A549 (cell line): ENCODE measurements around the gene KRT23. TPM values are rescaled to one million over a fixed set of nuclear protein-coding genes. Genes with fewer than 3 reads are reported as not detected.

ENCODE experiments used
- ATAC-seq, 2 experiments: fragments of 200-7000 bp in 1 of 2; fragments of >200 bp in 1 of 2; cut with Nextera tagmentation in 1 of 2; cut with Tn5 transposase in 1 of 2; 3 replicates each; pipeline versions ENCODE4 v1.8.0 to v1.9.1; 2018 to 2020; ENCODE audit warnings: mild to moderate bottlenecking in 1 of 2, moderate library complexity in 1 of 2
- CTCF ChIA-PET: fragments of 300-600 bp; sonication (Branson Sonifier 250); formaldehyde crosslinking; extraction: SDS; loops from one replicate; lab custom pipeline; 2021; ENCODE audit warnings: antibody characterized with exemption, inconsistent platforms; lab: Yijun Ruan, JAX
- POLR2A ChIA-PET: fragments of 350-600 bp; formaldehyde crosslinking; extraction: SDS; loops from one replicate; lab custom pipeline; 2021; ENCODE audit warnings: antibody characterized with exemption, inconsistent platforms; lab: Yijun Ruan, JAX
- DNase-seq, 2 experiments: peaks; one replicate each; pipeline versions ENCODE4 v3.0.0 to v3.0.0-alpha.2; 2011 to 2016; ENCODE audit warnings: low read depth in 1 of 2, low spot score in 1 of 2
- FAIRE-seq: peaks from 2 replicates; lab custom pipeline; 2011; peaks lifted over from hg19 to GRCh38; lab: Jason Lieb, UNC
- H3K27ac ChIP-seq, 2 experiments: fragments of >200 bp; sonication (Bioruptor Twin); formaldehyde crosslinking; 3 replicates each; pipeline ENCODE4 v1.5.1; 2016 to 2017
- H3K4me1 ChIP-seq: fragments of >200 bp; sonication (Bioruptor Twin); formaldehyde crosslinking; 3 replicates; pipeline ENCODE4 v1.6.1; 2016
- H3K4me2 ChIP-seq: fragments of >200 bp; sonication (Bioruptor Twin); formaldehyde crosslinking; 3 replicates; pipeline ENCODE4 v1.6.1; 2016
- H3K4me3 ChIP-seq: fragments of >200 bp; sonication (Bioruptor Twin); formaldehyde crosslinking; 3 replicates; pipeline ENCODE4 v1.5.1; 2016
- H3K9me3 ChIP-seq: fragments of >200 bp; sonication (Bioruptor Twin); formaldehyde crosslinking; 3 replicates; pipeline ENCODE4 v1.6.1; 2016
- BHLHE40 ChIP-seq: IDR thresholded peaks from 2 replicates; pipeline ENCODE4 v1.6.1; 2012; ENCODE audit warnings: low read depth, low read length, inconsistent platforms
- EHF ChIP-seq: fragments of 250-450 bp; sonication (Bioruptor Pico); IDR thresholded peaks from 2 replicates; pipeline ENCODE4 v1.5.0; 2020; ENCODE audit warnings: mild to moderate bottlenecking
- EHMT2 ChIP-seq: fragments of 200-600 bp; sonication (generic); IDR thresholded peaks from 2 replicates; pipeline ENCODE4 v1.6.1; 2016; ENCODE audit warnings: antibody characterized with exemption, low read depth, mild to moderate bottlenecking, moderate library complexity
- FOXS1 ChIP-seq: fragments of 250-450 bp; sonication (Bioruptor Pico); IDR thresholded peaks from 2 replicates; pipeline ENCODE4 v1.5.0; 2020; ENCODE audit warnings: mild to moderate bottlenecking, moderate library complexity
- HEYL ChIP-seq: fragments of 250-450 bp; sonication (Bioruptor Pico); IDR thresholded peaks from 2 replicates; pipeline ENCODE4 v1.8.0; 2021; ENCODE audit warnings: mild to moderate bottlenecking, moderate library complexity
- JUN ChIP-seq, 2 experiments: fragments of >200 bp; sonication (Bioruptor Twin); formaldehyde crosslinking; IDR thresholded peaks; 2 replicates in 1 of 2; 3 replicates in 1 of 2; pipeline ENCODE4 v1.6.1; 2016 to 2017
- JUNB ChIP-seq: fragments of >200 bp; sonication (Bioruptor Twin); formaldehyde crosslinking; IDR thresholded peaks from 2 replicates; pipeline ENCODE4 v1.6.1; 2016
- KDM5A ChIP-seq: fragments of 200-600 bp; sonication (generic); IDR thresholded peaks from 2 replicates; pipeline ENCODE4 v1.6.1; 2016; ENCODE audit warnings: antibody characterized with exemption, mild to moderate bottlenecking
- NFE2L2 ChIP-seq: fragments of 150-350 bp; conservative IDR thresholded peaks from 2 replicates; pipeline ENCODE4 v1.6.1; 2014; ENCODE audit warnings: low read length
- NPAS2 ChIP-seq: fragments of 250-450 bp; sonication (Bioruptor Pico); IDR thresholded peaks from 2 replicates; pipeline ENCODE4 v1.8.0; 2022; ENCODE audit warnings: mild to moderate bottlenecking, moderate library complexity, borderline replicate concordance
- NR3C1 ChIP-seq: fragments of >200 bp; sonication (Bioruptor Twin); formaldehyde crosslinking; IDR thresholded peaks from 3 replicates; pipeline ENCODE4 v1.6.1; 2017
- POLR2A ChIP-seq: IDR thresholded peaks from 2 replicates; pipeline ENCODE4 v1.6.1; 2012; ENCODE audit warnings: mild to moderate bottlenecking, low read length
- POLR2AphosphoS2 ChIP-seq: conservative IDR thresholded peaks from 2 replicates; pipeline ENCODE4 v1.6.1; 2012; ENCODE audit warnings: low read length, improper control_type of control experiment, inconsistent platforms
- RARB ChIP-seq: fragments of 250-450 bp; sonication (Bioruptor Pico); IDR thresholded peaks from 2 replicates; pipeline ENCODE4 v1.8.0; 2021; ENCODE audit warnings: mild to moderate bottlenecking, moderate library complexity
- RCOR1 ChIP-seq: fragments of 150-350 bp; IDR thresholded peaks from 2 replicates; pipeline ENCODE4 v1.6.1; 2014; ENCODE audit warnings: antibody characterized with exemption, low read length, low read depth
- RNF2 ChIP-seq: fragments of 200-600 bp; sonication (generic); IDR thresholded peaks from 2 replicates; pipeline ENCODE4 v1.6.1; 2016; ENCODE audit warnings: low read depth, mild to moderate bottlenecking, antibody characterized with exemption, moderate library complexity, borderline replicate concordance
- SMC3 ChIP-seq: fragments of >200 bp; sonication (Bioruptor Twin); formaldehyde crosslinking; IDR thresholded peaks from 3 replicates; pipeline ENCODE4 v1.6.1; 2018; ENCODE audit warnings: inconsistent platforms
- TP53 ChIP-seq: fragments of 250-450 bp; sonication (Bioruptor Pico); IDR thresholded peaks from 2 replicates; pipeline ENCODE4 v1.5.0; 2021; ENCODE audit warnings: mild to moderate bottlenecking, moderate library complexity
- ZNF302 ChIP-seq: fragments of 250-450 bp; sonication (Bioruptor Pico); IDR thresholded peaks from 2 replicates; pipeline ENCODE4 v1.9.0; 2021; ENCODE audit warnings: inconsistent platforms, mild to moderate bottlenecking, moderate library complexity
- WGBS: methylation state at CpG from one replicate; pipeline ENCODE4 v1.1.6; 2017; ENCODE audit errors: missing lambda C conversion rate; 5-methylcytosine and 5-hydroxymethylcytosine counted together
- polyA plus RNA-seq, 4 experiments: library from polyadenylated mRNA; depleted of rRNA in 3 of 4; stranded (reverse); fragments of >200 nt; fragmentation: RNase III in 1 of 4; extraction: RNeasy Plus Mini Kit Qiagen cat#74134 plus additional on column Dnase treatment in 1 of 4; gene quantifications; 2 replicates in 3 of 4; 3 replicates in 1 of 4; pipeline ENCODE4 v1.2.3, GENCODE V29; 2011 to 2017
- TF ChIP-seq, protein P1 (sequence below): fragments of 200-600 bp; sonication (generic); IDR thresholded peaks from 2 replicates; pipeline ENCODE4 v1.6.1; 2016; ENCODE audit warnings: antibody characterized with exemption, mild to moderate bottlenecking, moderate library complexity
- TF ChIP-seq, protein P2 (sequence below): IDR thresholded peaks from 2 replicates; pipeline ENCODE4 v1.6.1; 2012; ENCODE audit warnings: low read depth, borderline replicate concordance

KRT23 gene
- polyA plus RNA-seq, 2 of the 4 experiments (the other 2 are of a cell fraction), result not detected

DNA sequence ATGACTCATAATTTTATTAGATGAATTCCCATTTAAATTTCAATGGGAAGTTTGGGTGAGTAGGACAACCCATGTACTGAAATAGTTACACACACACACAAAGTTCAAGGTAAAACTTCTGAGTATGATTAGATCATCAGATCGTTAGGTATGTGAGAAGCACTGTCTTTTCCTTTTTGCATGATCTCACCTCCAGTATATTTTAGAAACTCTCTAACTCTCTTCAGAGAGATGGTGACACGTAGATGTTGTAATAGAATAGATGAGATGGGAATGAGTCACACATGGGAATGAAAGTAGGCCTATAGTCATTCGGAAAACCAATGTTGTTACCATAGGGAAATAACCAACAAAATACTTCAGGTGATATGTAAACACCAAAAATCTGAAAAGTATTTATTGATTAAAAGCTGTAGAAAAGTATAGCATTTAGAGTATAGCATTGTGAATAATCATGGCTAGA is 22.2 kb downstream of the KRT23 start (continued):
- TF ChIP-seq, protein P1, sequence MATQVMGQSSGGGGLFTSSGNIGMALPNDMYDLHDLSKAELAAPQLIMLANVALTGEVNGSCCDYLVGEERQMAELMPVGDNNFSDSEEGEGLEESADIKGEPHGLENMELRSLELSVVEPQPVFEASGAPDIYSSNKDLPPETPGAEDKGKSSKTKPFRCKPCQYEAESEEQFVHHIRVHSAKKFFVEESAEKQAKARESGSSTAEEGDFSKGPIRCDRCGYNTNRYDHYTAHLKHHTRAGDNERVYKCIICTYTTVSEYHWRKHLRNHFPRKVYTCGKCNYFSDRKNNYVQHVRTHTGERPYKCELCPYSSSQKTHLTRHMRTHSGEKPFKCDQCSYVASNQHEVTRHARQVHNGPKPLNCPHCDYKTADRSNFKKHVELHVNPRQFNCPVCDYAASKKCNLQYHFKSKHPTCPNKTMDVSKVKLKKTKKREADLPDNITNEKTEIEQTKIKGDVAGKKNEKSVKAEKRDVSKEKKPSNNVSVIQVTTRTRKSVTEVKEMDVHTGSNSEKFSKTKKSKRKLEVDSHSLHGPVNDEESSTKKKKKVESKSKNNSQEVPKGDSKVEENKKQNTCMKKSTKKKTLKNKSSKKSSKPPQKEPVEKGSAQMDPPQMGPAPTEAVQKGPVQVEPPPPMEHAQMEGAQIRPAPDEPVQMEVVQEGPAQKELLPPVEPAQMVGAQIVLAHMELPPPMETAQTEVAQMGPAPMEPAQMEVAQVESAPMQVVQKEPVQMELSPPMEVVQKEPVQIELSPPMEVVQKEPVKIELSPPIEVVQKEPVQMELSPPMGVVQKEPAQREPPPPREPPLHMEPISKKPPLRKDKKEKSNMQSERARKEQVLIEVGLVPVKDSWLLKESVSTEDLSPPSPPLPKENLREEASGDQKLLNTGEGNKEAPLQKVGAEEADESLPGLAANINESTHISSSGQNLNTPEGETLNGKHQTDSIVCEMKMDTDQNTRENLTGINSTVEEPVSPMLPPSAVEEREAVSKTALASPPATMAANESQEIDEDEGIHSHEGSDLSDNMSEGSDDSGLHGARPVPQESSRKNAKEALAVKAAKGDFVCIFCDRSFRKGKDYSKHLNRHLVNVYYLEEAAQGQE, result no peak
- TF ChIP-seq NFE2L2, result no peak
- peak; percentile 26; the same call in 1 of the 3 replicates for TF ChIP-seq SMC3
- TF ChIP-seq BHLHE40, result no peak
- TF ChIP-seq TP53 (CRISPR knock-in tag), result no peak
- peak; percentile 97 for TF ChIP-seq JUNB
- TF ChIP-seq EHMT2, result no peak
- TF ChIP-seq JUN (IDR thresholded peaks at IDR 0.05), result peak; percentile 61 to 78; a peak in 2 of 5 replicates
- no peak for TF ChIP-seq RCOR1
- TF ChIP-seq, protein P2, sequence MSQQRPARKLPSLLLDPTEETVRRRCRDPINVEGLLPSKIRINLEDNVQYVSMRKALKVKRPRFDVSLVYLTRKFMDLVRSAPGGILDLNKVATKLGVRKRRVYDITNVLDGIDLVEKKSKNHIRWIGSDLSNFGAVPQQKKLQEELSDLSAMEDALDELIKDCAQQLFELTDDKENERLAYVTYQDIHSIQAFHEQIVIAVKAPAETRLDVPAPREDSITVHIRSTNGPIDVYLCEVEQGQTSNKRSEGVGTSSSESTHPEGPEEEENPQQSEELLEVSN, result no peak
- TF ChIP-seq RARB (CRISPR knock-in tag), result 0 out of 2 replicates have a peak, but pooled peaks have one; percentile 32
- TF ChIP-seq ZNF302 (CRISPR knock-in tag), result no peak
- TF ChIP-seq FOXS1 (CRISPR knock-in tag), result no peak
- TF ChIP-seq KDM5A, result no peak
- TF ChIP-seq RNF2, result no peak
- TF ChIP-seq NPAS2 (CRISPR knock-in tag), result no peak
- no peak for TF ChIP-seq POLR2AphosphoS2
- no peak for TF ChIP-seq NR3C1
- no peak for TF ChIP-seq POLR2A

DNA sequence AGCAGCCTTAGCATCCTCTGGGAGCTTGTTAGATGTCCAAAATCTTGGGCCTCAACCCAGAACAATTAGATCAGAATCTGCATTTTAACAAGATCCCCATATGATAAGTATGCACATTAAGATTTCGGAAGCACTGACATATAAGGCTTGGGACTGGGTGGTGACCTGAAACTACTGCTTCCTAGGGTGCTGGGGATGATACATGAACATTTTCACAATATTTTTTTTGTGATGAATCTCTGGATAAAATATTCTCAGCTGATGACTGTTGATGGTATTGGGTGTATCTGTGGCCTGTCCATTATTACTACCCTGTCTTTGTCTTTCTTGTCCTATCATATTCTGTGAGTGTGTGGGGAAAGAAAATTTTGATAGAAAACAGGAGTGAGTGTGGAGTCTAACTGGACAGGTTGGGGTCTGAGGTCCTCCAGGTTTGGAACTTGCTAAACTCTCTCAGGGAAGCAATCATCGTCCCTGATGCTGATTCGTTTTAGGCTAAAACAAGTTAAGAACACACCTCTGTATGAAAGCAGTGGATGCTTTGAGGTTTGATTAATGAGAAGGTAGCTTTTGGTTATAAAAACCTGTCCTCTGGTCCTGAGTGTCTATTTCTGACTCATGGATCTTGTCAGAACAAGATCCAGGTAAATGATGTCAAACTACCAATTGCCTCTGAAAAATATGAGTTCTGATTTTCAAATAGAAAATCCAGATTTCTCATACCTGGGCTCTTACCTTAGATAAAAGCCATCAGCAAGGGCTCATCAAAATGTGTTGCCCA is 23.2 kb downstream of the KRT23 start:
- 88% methylated on average over 3 of the region's 3 CpGs for WGBS
- DNase-seq (no peak), ATAC-seq (no peak), FAIRE-seq (no peak)
- no peaks in the 10 kb centered on the region for H3K9me3 ChIP-seq
- peak overlapping the region; percentile 61 for H3K4me2 ChIP-seq
- H3K4me3 ChIP-seq, result no peak overlapping the region
- peak overlapping the region; percentile 40 to 58 for H3K27ac ChIP-seq
- TF ChIP-seq EHF (CRISPR knock-in tag), result no peak
- 0 out of 2 replicates have a peak, but pooled peaks have one; percentile 10 for TF ChIP-seq HEYL (CRISPR knock-in tag)
- ChIA-PET POLR2A (no interaction called here), CTCF (interaction anchor here (0.6 to 13.1 kb wide), 13 partner anchors 56 to 756 kb away, joined by 3 to 246 read pairs (median 5); no protein-coding TSS in a partner anchor)
- peaks cover 39% of the 10 kb centered on the region for H3K4me1 ChIP-seq
